Body of pancreas (tissue), 4 donors: ENCODE data around the gene LRRC61. TPM values are rescaled to one million over a fixed set of nuclear protein-coding genes. Genes with fewer than 3 reads are reported as not detected.
A peak's percentile ranks its signal among the peaks of the same experiment; 100 is the strongest.
"Not testable (repeated sequence)": the region's sequence is repeated elsewhere in the genome, so short reads cannot be mapped to it uniquely, and the experiment has no call there.

ENCODE experiments used
- ATAC-seq: fragments of 150-250 bp; one replicate; pipeline ENCODE4 v1.9.1; 2016
- DNase-seq, 4 donors: peaks; one replicate each; pipeline ENCODE4 v3.0.0-alpha.2; 2019
- H3K27ac ChIP-seq, 4 donors: fragments of 200-600 bp; sonication (generic); 1 replicate in 3 of 4; 2 replicates in 1 of 4; pipeline versions ENCODE4 v1.5.1 to v1.6.1; 2016 to 2019; ENCODE audit warnings: mild to moderate bottlenecking in 1 of 4, mixed read lengths in 1 of 4, moderate library complexity in 1 of 4
- H3K27me3 ChIP-seq, 2 donors: fragments of 200-600 bp; sonication (generic); one replicate each; pipeline ENCODE4 v1.6.0; 2016; ENCODE audit warnings: mild to moderate bottlenecking in 1 of 2
- H3K36me3 ChIP-seq, 2 donors: fragments of 200-600 bp; sonication (generic); replicated peaks in 1 of 2; 2 replicates each; pipeline ENCODE4 v1.5.1; 2016; ENCODE audit warnings: low read depth in 2 of 2; ENCODE audit not compliant: insufficient read depth in 1 of 2
- H3K4me1 ChIP-seq: fragments of 200-600 bp; sonication (generic); one replicate; pipeline ENCODE4 v1.6.0; 2016
- H3K4me3 ChIP-seq, 2 donors: fragments of 200-600 bp; sonication (generic); 1 replicate in 1 of 2; 2 replicates in 1 of 2; pipeline ENCODE4 v1.5.1; 2016 to 2019
- H3K9me3 ChIP-seq, 3 donors: fragments of 200-600 bp; sonication (generic); 1 replicate in 2 of 3; 2 replicates in 1 of 3; pipeline ENCODE4 v1.5.1; 2016
- POLR2A ChIP-seq, 3 donors: fragments of 450-650 bp; IDR thresholded peaks; one replicate each; pipeline ENCODE4 v1.6.1; 2016; ENCODE audit warnings: antibody characterized with exemption in 3 of 3, mild to moderate bottlenecking in 2 of 3
- WGBS, 2 donors: methylation state at CpG; one replicate each; pipeline ENCODE4 v1.1.5; 2017; 5-methylcytosine and 5-hydroxymethylcytosine counted together
- intact Hi-C: fragments of 100-400 bp; cut with DNase I; formaldehyde crosslinking; loops from one replicate; pipeline ENCODE4 v1.15.1; 2023
- total RNA-seq, 2 donors: library from RNA; depleted of rRNA; stranded (reverse); fragments of >200 nt; gene quantifications; one replicate each; pipeline ENCODE4 v1.1.0, GENCODE V29; 2016
- TF ChIP-seq, protein P1 (sequence below), 7 experiments: fragments of 450-650 bp in 4 of 7; fragments of 200-600 bp in 3 of 7; sonication (generic) in 3 of 7; IDR thresholded peaks; one replicate each; pipeline ENCODE4 v1.5.1; 2016 to 2019; ENCODE audit warnings: antibody characterized with exemption in 7 of 7

Gene LRRC61
- total RNA-seq, 2 donors from 2014 or later = 4.9 to 25.2 TPM

DNA sequence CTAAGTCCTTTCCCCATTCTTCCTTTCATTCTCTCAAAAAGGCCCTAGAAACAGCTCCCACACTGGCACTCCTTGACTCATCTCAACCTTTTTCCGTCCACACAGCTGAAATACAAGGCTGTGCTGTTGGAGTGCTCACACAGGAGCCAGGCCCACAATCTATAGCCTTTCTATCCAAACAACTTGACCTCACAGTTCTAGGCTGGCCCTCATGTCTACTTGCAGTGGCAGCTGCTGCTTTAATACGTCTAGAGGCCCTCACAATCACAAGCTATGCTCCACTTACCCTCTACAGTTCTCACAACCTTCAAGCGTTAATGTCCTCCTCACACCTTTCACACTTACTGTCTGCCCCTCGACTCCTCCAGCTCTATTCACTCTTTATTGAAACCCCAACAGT is 12.0 kb upstream of the LRRC61 start:
- DNase-seq = no peak
- H3K9me3 ChIP-seq = no peaks in the 10 kb centered on the region
- intact Hi-C loops = no loop called here
- peaks cover 82% of the 10 kb centered on the region for H3K4me1 ChIP-seq
- no peak for ATAC-seq
- WGBS, 2 donors = 81 to 86% methylated on average over 4 of the region's 4 CpGs
- H3K4me3 ChIP-seq = no peak overlapping the region
- no peak for TF ChIP-seq POLR2A (IDR thresholded peaks at IDR 0.05)
- TF ChIP-seq, protein P1, sequence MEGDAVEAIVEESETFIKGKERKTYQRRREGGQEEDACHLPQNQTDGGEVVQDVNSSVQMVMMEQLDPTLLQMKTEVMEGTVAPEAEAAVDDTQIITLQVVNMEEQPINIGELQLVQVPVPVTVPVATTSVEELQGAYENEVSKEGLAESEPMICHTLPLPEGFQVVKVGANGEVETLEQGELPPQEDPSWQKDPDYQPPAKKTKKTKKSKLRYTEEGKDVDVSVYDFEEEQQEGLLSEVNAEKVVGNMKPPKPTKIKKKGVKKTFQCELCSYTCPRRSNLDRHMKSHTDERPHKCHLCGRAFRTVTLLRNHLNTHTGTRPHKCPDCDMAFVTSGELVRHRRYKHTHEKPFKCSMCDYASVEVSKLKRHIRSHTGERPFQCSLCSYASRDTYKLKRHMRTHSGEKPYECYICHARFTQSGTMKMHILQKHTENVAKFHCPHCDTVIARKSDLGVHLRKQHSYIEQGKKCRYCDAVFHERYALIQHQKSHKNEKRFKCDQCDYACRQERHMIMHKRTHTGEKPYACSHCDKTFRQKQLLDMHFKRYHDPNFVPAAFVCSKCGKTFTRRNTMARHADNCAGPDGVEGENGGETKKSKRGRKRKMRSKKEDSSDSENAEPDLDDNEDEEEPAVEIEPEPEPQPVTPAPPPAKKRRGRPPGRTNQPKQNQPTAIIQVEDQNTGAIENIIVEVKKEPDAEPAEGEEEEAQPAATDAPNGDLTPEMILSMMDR (IDR thresholded peaks at IDR 0.05) = no peak
- H3K27me3 ChIP-seq = no peaks in the 10 kb centered on the region
- no peaks in the 10 kb centered on the region for H3K36me3 ChIP-seq
- no peak overlapping the region for H3K27ac ChIP-seq

DNA sequence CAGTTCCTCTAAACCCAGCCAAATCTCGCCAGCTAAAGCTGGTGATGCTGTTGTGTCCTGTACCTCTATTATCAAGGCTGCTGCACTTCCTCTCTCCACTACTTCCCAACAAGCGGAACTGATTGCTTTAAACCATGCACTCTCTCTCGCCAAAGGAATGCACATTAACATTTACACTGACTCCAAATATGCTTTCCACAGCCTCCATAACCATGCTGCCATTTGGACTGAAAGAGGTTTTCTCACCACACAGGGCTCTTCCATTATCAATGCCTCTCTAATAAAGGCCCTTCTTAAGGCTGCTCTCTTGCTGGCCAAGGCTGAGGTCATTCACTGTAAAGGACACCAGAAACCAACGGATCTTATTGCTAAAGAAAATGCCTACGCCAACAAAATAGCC is 11.4 kb upstream of the LRRC61 start:
- TF ChIP-seq, protein P1 (IDR thresholded peaks at IDR 0.05) = no peak
- TF ChIP-seq POLR2A (IDR thresholded peaks at IDR 0.05) = no peak
- Histone ChIP-seq H3K36me3 (no peaks in the 10 kb centered on the region), H3K9me3 (no peaks in the 10 kb centered on the region), H3K4me1 (peaks cover 82% of the 10 kb centered on the region), H3K27me3 (no peaks in the 10 kb centered on the region), H3K27ac (peak overlapping the region in 2 of 4 donors; percentile 3 to 24), H3K4me3 (no peak overlapping the region)
- ATAC-seq = peak; percentile 49
- 74 to 77% methylated on average over 5 of the region's 5 CpGs for WGBS, 2 donors
- intact Hi-C loops = no loop called here
- DNase-seq = no peak

DNA sequence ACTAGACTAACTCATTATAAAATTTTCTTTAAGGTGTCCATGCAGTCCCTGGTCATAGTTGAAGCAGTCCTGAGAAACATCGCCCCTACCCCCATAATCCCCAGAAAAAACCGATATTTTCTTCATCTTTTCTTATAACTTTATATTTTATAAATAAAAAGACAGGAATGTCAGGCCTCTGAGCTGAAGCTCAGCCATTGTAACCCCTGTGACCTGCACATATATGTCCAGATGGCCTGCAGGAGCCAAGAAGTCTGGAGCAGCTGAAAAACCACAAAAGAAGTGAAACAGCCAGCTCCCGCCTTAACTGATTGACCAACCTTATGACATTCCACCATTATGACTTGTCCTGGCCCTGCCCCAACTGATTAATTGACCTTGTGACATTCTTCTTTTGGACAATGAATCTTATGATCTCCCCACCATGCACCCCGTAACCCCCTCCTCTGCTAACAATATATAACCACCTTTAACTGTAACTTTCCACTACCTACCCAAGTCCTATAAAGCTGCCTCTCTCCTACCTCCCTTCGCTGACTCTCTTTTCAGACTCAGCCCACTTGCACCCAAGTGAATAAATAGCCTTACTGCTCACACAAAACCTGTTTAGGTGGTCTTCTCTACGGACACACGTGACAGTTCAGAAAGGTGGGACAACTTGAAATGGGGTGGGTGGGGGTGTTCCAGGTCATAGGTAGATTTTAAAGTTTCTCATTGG is 10.3 kb upstream of the LRRC61 start:
- H3K9me3 ChIP-seq, intact Hi-C loops, H3K27me3 ChIP-seq, H3K4me3 ChIP-seq, H3K36me3 ChIP-seq: not testable (repeated sequence)
- WGBS, 2 donors = 64 to 75% methylated on average over 7 of the region's 7 CpGs
- Histone ChIP-seq H3K4me1 (peaks cover 76% of the 10 kb centered on the region), H3K27ac (peak overlapping the region in 3 of 4 donors; percentile 3 to 14 (median 10))
- peak in 1 of 4 donors; percentile 26 for DNase-seq
- peak; percentile 41 for ATAC-seq

DNA sequence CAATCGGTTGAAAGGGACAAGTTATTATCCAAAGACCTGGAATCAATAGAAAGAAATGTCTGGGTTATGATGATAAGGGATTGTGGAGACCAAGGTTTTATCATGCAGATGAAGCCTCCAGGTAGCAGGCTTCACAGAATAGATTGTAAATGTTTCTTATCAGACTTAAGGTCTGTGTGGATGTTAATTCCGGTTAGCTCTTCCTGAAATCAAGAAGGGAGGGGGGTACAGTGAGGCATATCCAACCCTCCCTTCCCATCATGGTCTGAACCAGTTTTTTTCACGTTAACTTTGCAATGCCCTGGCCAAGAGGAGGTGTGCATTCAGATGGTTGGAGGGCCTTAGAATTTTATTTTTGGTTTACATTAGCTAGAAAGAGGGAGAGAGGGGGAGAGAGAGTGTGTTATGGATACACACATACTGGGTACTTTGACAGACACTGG is 9.8 kb upstream of the LRRC61 start:
- no peak for TF ChIP-seq POLR2A (IDR thresholded peaks at IDR 0.05)
- TF ChIP-seq, protein P1 (IDR thresholded peaks at IDR 0.05) = no peak
- no peaks in the 10 kb centered on the region for H3K36me3 ChIP-seq
- peaks cover 75% of the 10 kb centered on the region for H3K4me1 ChIP-seq
- intact Hi-C loops = no loop called here
- H3K4me3 ChIP-seq = no peak overlapping the region
- DNase-seq (no peak), ATAC-seq (no peak)
- H3K27ac ChIP-seq = peak overlapping the region in 3 of 4 donors; percentile 10 to 15 (median 14)
- H3K9me3 ChIP-seq = no peaks in the 10 kb centered on the region
- whole genome bisulfite sequencing, 2 donors = 49 to 54% methylated on average over 3 of the region's 3 CpGs
- no peaks in the 10 kb centered on the region for H3K27me3 ChIP-seq

DNA sequence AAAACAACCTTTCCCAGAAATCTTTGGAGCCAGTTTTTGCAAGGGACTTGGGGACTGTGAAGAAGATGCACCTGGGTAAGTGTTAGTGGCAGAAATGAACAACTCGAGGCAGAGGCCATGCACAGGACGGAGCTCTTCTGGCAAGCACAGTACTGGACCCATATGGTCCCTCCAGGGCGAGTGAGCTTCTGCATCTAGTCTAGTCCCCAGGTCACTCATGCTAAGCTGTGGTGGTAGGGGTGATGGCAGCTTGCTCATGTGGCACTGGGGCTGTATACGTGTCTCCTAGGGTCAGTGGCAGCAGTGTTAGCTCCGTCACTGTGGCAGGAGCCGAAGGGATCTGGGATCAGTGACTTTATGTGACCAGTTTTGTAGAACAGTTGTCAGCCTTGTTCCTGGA is 9.3 kb upstream of the LRRC61 start:
- no peak for TF ChIP-seq POLR2A (IDR thresholded peaks at IDR 0.05)
- TF ChIP-seq, protein P1 (IDR thresholded peaks at IDR 0.05) = no peak
- Histone ChIP-seq H3K4me1 (peaks cover 74% of the 10 kb centered on the region), H3K36me3 (no peaks in the 10 kb centered on the region), H3K9me3 (no peaks in the 10 kb centered on the region), H3K27ac (peak overlapping the region in 2 of 4 donors; percentile 14 to 15), H3K4me3 (no peak overlapping the region), H3K27me3 (no peaks in the 10 kb centered on the region)
- intact Hi-C loops = no loop called here
- DNase-seq = no peak
- ATAC-seq = peak; percentile 6
- WGBS, 2 donors = 77 to 82% methylated on average over 6 of the region's 6 CpGs
